Activated naive CD8-positive, alpha-beta T cell (primary cell): ENCODE results near the gene NUP205.

Experiments
- H3K27ac Mint-ChIP-seq: one replicate; pipeline ENCODE4 v1.8.0; 2021; ENCODE audit warnings: mixed read lengths
- H3K27me3 Mint-ChIP-seq: one replicate; pipeline ENCODE4 v1.8.0; 2021; ENCODE audit warnings: mixed read lengths
- H3K36me3 Mint-ChIP-seq: one replicate; pipeline ENCODE4 v1.8.0; 2021; ENCODE audit warnings: mixed read lengths
- H3K4me1 Mint-ChIP-seq: one replicate; pipeline ENCODE4 v1.8.0; 2021; ENCODE audit warnings: low read depth, mixed read lengths
- H3K4me3 Mint-ChIP-seq: one replicate; pipeline ENCODE4 v1.8.0; 2021; ENCODE audit warnings: mild to moderate bottlenecking, mixed read lengths
- H3K9me3 Mint-ChIP-seq: one replicate; pipeline ENCODE4 v1.8.0; 2021; ENCODE audit warnings: low read depth, mixed read lengths

NUP205 gene

GRCh38 chr7:135557455-135558336 lies at the start of gene NUP205:
Gene NUP205 (plus strand): TSS chr7:135557917. CDS start chr7:135557945, 28 bp downstream.
- H3K4me1 Mint-ChIP-seq = peaks cover 17% of the 10 kb centered on the region
- H3K4me3 Mint-ChIP-seq = peak within 1 kb of the TSS; percentile 44
- H3K27ac Mint-ChIP-seq = peak within 1 kb of the TSS; percentile 47
- H3K9me3 Mint-ChIP-seq = no peaks in the 10 kb centered on the region
- H3K36me3 Mint-ChIP-seq = peaks cover 3% of the 10 kb centered on the region
- H3K27me3 Mint-ChIP-seq = no peaks in the 10 kb centered on the region

DNA sequence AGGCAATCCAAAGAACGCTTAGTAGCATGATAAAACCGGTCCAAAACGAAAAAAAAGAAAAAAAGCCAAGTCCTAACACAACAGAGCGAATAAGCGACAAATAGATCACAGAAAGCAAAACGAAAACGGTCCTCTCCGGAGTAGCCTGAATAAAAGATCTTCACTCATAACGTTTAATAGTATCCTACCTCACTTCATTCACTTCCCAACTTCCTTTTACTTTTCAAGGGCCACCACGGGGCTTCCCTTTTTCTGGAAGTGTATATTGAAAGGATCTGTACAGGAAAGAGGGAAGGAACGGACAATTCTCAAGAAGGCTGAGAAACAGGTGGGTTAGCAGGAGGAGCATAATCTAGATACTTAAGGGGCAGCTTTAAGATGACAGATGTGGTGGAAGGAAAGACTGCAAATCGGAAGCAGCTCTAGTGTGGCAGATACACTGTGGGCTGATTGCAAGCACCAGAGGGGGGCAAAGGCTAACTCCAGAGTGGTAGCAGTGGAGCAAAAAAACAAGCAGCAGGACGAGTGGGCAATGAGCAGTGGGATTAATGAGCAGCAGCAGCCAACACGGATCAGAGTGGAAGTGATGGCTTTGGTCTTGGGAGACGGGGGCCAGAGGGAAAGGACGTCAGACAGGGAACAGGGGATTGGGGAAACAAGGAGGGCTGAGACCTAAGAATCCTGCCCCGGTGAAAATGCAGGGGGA lies 48.7 kb upstream of the NUP205 start:
- Mint-ChIP-seq H3K4me1 (peaks cover 18% of the 10 kb centered on the region), H3K36me3 (no peaks in the 10 kb centered on the region), H3K27me3 (no peaks in the 10 kb centered on the region), H3K4me3 (no peak overlapping the region), H3K27ac (no peak overlapping the region), H3K9me3 (no peaks in the 10 kb centered on the region)

- peaks cover 18% of the 10 kb centered on the region for H3K4me1 Mint-ChIP-seq
- H3K27me3 Mint-ChIP-seq = no peaks in the 10 kb centered on the region
- no peaks in the 10 kb centered on the region for H3K9me3 Mint-ChIP-seq
- no peak overlapping the region for H3K4me3 Mint-ChIP-seq
- H3K27ac Mint-ChIP-seq = no peak overlapping the region
- no peaks in the 10 kb centered on the region for H3K36me3 Mint-ChIP-seq
Measured at GRCh38 chr7:135509589-135509838, 48.2 kb upstream of the NUP205 start.

DNA sequence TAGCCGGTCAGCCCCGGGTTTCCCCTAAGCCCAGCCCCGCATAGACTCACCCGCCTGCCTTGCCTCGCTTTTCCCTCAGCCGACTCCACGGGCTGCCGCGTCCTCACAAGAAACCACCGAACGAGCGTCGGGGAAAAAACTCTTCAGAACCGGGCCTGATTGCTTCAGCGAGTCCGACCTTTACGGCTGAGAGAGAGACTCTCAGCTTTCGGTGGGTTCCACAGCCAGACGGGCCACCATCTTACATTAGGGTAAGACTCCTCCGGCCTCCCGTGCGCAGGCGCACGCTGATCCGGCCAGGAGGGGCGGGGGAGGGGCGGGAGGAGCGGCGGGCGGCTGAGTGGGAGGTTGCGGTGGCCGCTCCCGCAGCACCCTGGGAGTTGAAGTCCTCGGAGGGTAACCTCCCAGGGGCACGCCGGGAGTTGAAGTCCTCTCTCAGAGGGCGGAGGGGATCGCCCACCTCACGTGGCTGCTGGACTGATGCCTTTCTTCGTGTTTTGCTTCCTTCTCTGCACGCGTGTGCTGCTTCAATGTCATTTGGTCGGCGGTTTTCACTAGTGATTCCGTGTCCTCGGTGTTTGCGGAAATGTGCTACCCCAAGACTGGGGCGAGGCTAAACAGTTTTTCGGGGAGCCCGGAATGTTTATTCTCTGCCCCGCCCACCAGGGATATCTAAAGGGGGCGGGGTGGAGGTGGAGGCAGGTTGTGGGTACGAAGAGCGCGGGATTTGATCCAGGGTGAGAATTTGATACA lies 47.7 kb upstream of the NUP205 start, which contains the start of gene CNOT4:
CNOT4 (minus strand) TSS at position 264 of the 753 bp plus-strand sequence. CDS start 71,771 bp downstream, outside the sequence.
- no peaks in the 10 kb centered on the region for H3K9me3 Mint-ChIP-seq
- no peak within 1 kb of the TSS for H3K27ac Mint-ChIP-seq
- H3K4me1 Mint-ChIP-seq = peaks cover 15% of the 10 kb centered on the region
- H3K4me3 Mint-ChIP-seq = no peak within 1 kb of the TSS
- no peaks in the 10 kb centered on the region for H3K27me3 Mint-ChIP-seq
- no peaks in the 10 kb centered on the region for H3K36me3 Mint-ChIP-seq

DNA sequence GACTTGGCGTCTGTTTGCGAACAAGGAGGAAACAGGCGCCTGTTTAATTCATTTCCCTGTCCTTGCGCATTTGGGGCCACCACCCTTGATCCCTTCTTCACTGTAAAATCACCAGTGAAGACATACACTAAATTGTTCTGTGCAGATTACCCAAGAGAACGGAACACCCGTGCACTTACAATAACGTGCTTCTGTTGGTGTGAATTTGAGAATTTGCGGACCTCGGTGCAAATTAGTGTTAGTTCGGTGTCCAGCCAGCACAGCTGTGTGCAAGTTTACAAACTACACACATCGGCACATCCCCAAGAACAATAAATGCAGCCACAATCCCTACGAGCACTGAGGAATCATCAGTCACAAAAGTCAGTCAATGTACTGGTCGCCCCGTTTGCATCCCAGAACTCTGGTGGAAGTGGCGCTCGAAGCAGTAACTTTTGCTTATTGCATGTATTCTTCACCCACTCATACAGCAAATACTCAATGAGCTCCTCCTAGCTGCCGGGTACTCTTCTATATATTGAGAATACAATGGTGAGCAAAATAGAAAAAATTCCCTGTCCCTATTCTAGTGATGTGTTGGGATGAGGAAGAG lies 47.0 kb upstream of the NUP205 start:
- Mint-ChIP-seq H3K9me3 (no peaks in the 10 kb centered on the region), H3K4me3 (no peak overlapping the region), H3K27me3 (no peaks in the 10 kb centered on the region), H3K4me1 (peaks cover 15% of the 10 kb centered on the region), H3K36me3 (no peaks in the 10 kb centered on the region), H3K27ac (no peak overlapping the region)

GRCh38 chr7:135512135-135512887 lies 45.4 kb upstream of the NUP205 start:
- Mint-ChIP-seq H3K9me3 (no peaks in the 10 kb centered on the region), H3K27me3 (peaks cover 3% of the 10 kb centered on the region), H3K27ac (no peak overlapping the region), H3K4me1 (peaks cover 4% of the 10 kb centered on the region), H3K4me3 (no peak overlapping the region), H3K36me3 (no peaks in the 10 kb centered on the region)

- Mint-ChIP-seq H3K4me1 (no peaks in the 10 kb centered on the region), H3K4me3 (no peak overlapping the region), H3K9me3 (no peaks in the 10 kb centered on the region), H3K27me3 (peaks cover 3% of the 10 kb centered on the region), H3K36me3 (no peaks in the 10 kb centered on the region), H3K27ac (no peak overlapping the region)
Measured at GRCh38 chr7:135514856-135515255, 42.9 kb upstream of the NUP205 start.

DNA sequence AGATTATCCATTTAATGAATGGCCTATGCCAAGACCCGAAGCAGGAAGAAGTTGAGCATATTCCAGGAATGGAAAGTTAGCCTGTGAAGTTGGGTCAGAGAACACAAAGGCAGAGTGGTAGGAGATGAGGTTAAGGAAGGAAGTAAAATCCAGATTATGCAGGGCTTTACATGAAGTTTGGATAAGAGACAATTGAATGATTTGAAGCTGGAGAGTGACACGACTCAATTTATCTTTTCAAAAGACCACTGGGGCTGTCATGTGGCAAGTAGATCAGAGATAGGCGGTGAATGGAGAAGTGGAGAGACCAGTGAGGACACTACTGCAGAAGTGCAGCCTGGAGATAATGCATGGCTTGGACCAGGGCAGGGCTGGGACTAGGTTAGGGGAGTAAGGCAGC lies 40.7 kb upstream of the NUP205 start:
- Mint-ChIP-seq H3K27me3 (peaks cover 3% of the 10 kb centered on the region), H3K9me3 (no peaks in the 10 kb centered on the region), H3K27ac (no peak overlapping the region), H3K4me1 (no peaks in the 10 kb centered on the region), H3K36me3 (no peaks in the 10 kb centered on the region), H3K4me3 (no peak overlapping the region)

DNA sequence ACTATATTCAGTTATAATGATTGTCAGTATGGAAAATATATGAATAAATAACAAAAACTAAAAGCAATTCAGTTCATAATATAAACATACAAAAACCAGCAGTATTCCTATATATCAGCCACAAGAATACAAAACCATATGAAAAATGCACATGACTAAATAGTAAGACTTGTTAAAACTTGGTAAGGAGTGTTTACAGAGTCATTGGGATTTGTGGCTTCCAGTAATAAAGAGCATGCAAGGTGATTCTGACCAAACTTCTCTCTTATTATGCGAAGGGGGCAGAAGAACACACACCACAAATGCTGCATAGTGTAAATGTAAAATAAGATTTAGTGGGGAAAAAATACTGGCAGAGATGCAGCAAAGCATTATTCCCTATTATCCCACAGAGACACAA lies 39.0 kb upstream of the NUP205 start:
- no peak overlapping the region for H3K4me3 Mint-ChIP-seq

GRCh38 chr7:135519233-135519688 lies 38.5 kb upstream of the NUP205 start:
- H3K27me3 Mint-ChIP-seq = peaks cover 3% of the 10 kb centered on the region
- no peaks in the 10 kb centered on the region for H3K4me1 Mint-ChIP-seq
- H3K27ac Mint-ChIP-seq = no peak overlapping the region
- H3K4me3 Mint-ChIP-seq = no peak overlapping the region
- no peaks in the 10 kb centered on the region for H3K9me3 Mint-ChIP-seq
- no peaks in the 10 kb centered on the region for H3K36me3 Mint-ChIP-seq

More for the DNA sequence above, 39.0 kb upstream of the NUP205 start:
- no peak overlapping the region for H3K27ac Mint-ChIP-seq
- H3K27me3 Mint-ChIP-seq = peaks cover 3% of the 10 kb centered on the region
- H3K9me3 Mint-ChIP-seq = no peaks in the 10 kb centered on the region
- no peaks in the 10 kb centered on the region for H3K36me3 Mint-ChIP-seq
- no peaks in the 10 kb centered on the region for H3K4me1 Mint-ChIP-seq

DNA sequence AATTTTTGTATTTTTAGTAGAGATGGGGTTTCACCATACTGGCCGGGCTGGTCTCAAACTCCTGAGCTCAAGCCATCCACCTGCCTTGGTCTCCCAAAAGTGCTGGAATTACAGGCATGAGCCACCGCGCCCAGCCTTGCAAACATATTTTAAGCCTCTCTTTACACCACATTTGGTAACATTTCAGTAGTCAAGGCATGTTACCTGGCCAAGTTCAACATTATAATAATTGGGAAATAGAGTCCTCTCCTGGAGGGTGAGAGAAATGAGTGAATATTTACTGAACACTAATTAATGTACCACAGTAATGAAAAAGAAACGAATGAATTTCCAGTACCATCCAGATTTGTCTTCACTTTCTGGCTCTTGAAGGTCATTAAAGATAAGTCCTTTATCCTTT lies 37.8 kb upstream of the NUP205 start:
- Mint-ChIP-seq H3K4me1 (no peaks in the 10 kb centered on the region), H3K4me3 (no peak overlapping the region), H3K27me3 (peaks cover 3% of the 10 kb centered on the region), H3K27ac (no peak overlapping the region), H3K36me3 (no peaks in the 10 kb centered on the region), H3K9me3 (no peaks in the 10 kb centered on the region)

GRCh38 chr7:135522509-135522908 lies 35.2 kb upstream of the NUP205 start:
- no peak overlapping the region for H3K4me3 Mint-ChIP-seq
- H3K4me1 Mint-ChIP-seq = no peaks in the 10 kb centered on the region
- H3K36me3 Mint-ChIP-seq = no peaks in the 10 kb centered on the region
- no peak overlapping the region for H3K27ac Mint-ChIP-seq
- no peaks in the 10 kb centered on the region for H3K9me3 Mint-ChIP-seq
- peaks cover 1% of the 10 kb centered on the region for H3K27me3 Mint-ChIP-seq

GRCh38 chr7:135523146-135523545 lies 34.6 kb upstream of the NUP205 start:
- no peak overlapping the region for H3K27ac Mint-ChIP-seq
- no peak overlapping the region for H3K4me3 Mint-ChIP-seq
- no peaks in the 10 kb centered on the region for H3K4me1 Mint-ChIP-seq
- no peaks in the 10 kb centered on the region for H3K36me3 Mint-ChIP-seq
- peaks cover 1% of the 10 kb centered on the region for H3K27me3 Mint-ChIP-seq
- no peaks in the 10 kb centered on the region for H3K9me3 Mint-ChIP-seq

DNA sequence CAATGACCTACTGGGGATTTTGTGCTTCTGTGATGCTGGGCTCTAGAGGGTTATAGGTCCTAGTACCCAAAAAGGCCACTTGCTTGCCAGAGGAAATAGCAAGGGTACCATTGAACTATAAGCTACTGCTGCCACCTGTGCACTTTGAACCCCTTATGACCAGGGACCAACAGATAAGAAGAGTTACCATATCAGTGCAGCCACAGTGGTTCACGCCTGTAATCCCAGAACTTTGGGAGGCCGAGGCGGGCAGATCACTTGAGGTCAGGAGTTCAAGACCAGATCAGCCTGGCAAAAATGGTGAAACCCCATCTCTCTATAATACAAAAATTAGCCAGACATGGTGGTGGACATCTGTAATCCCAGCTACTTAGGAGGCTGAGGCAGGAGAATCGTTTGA lies 32.3 kb upstream of the NUP205 start:
- Mint-ChIP-seq H3K27me3 (peaks cover 1% of the 10 kb centered on the region), H3K36me3 (no peaks in the 10 kb centered on the region), H3K27ac (no peak overlapping the region), H3K4me3 (no peak overlapping the region), H3K4me1 (no peaks in the 10 kb centered on the region), H3K9me3 (no peaks in the 10 kb centered on the region)
